Activated CD4-positive, alpha-beta T cell treated with anti-CD3 and anti-CD28 coated beads, Interleukin-2, amount 50 U/mL, for 4 hours (primary cell): ENCODE results near the gene ZNF598.
A peak's percentile ranks its signal among the peaks of the same experiment; 100 is the strongest.

ENCODE experiments used
- DNase-seq, 2 experiments: peaks; one replicate each; pipeline ENCODE4 v3.0.0-alpha.2; 2020

ZNF598 gene

GRCh38 chr16:1989209-1990100 is 20.2 kb downstream of the ZNF598 start, which contains the start of gene SYNGR3:
SYNGR3 (plus strand) TSS chr16:1989970; CDS start chr16:1990103, 133 bp downstream.
- DNase-seq, result no peak

GRCh38 chr16:1987198-1987597 is 22.4 kb downstream of the ZNF598 start:
- DNase-seq, result no peak

GRCh38 chr16:1985466-1986150 is 24.0 kb downstream of the ZNF598 start:
- no peak for DNase-seq

GRCh38 chr16:1984347-1985225 is 25.0 kb downstream of the ZNF598 start:
- DNase-seq, result no peak

- DNase-seq, result peak in 1 of 2 experiments; percentile 39
Measured at GRCh38 chr16:1983544-1984346, 25.9 kb downstream of the ZNF598 start, which contains the start of gene GFER. GFER (plus strand) TSS chr16:1984193; CDS start chr16:1984219, 26 bp downstream.

GRCh38 chr16:1982991-1983543 is 26.6 kb downstream of the ZNF598 start:
- no peak for DNase-seq

- no peak for DNase-seq
Measured at GRCh38 chr16:1982013-1982433, 27.6 kb downstream of the ZNF598 start.

- no peak for DNase-seq
Measured at GRCh38 chr16:1981398-1981836, 28.2 kb downstream of the ZNF598 start, which contains the start of gene NOXO1. NOXO1 (minus strand) TSS chr16:1981469; CDS start chr16:1981179, 290 bp downstream.

GRCh38 chr16:1980770-1981087 is 28.9 kb downstream of the ZNF598 start:
- DNase-seq, result no peak

- no peak for DNase-seq
Measured at GRCh38 chr16:1980030-1980769, 29.4 kb downstream of the ZNF598 start.

- peak in 1 of 2 experiments; percentile 53 for DNase-seq
Measured at GRCh38 chr16:1979271-1980029, 30.2 kb downstream of the ZNF598 start.

GRCh38 chr16:1978476-1979120 is 31.0 kb downstream of the ZNF598 start:
- no peak for DNase-seq

GRCh38 chr16:1977875-1978268 is 31.7 kb downstream of the ZNF598 start:
- no peak for DNase-seq

- DNase-seq, result no peak
Measured at GRCh38 chr16:1976951-1977874, 32.4 kb downstream of the ZNF598 start.

- DNase-seq, result no peak
Measured at GRCh38 chr16:1976216-1976520, 33.5 kb downstream of the ZNF598 start.

- DNase-seq, result no peak
Measured at GRCh38 chr16:1975432-1976215, 34.0 kb downstream of the ZNF598 start.
